ENCODE results near the gene TXNRD2.
"Not testable (repeated sequence)": the region's sequence is repeated elsewhere in the genome, so short reads cannot be mapped to it uniquely, and the experiment has no call there.

Gene TXNRD2

DNA sequence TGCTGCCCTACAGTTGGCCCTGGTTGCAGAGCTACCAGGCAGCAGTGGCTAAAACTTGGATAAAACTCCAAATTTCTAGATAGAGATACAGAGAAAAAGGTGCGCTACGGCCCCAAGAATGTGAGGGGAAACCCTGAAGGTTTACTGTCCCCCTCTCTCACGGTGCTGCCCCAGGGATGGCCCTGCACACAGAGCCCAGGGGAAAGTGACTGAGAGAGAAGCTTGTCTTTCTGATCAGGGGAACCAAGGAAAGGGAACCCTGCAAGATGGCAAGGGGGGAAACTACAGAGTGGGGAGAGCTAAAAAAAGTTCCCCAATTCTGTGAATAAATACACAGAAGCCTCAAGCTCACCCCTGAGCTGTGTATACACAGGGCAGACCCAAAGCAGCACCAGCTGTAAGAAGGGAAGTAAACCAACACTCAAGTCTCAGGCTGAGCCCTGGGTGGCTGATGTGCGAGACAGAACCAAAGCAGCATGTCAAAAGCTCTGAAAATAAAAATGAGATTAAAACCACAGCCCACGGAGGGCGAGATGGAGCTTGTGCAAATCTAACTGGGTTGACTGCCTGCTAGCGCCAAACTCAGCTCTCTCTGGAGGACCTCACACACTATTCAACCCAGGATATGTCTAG, 109.0 kb downstream of the TXNRD2 start:
- DNase-seq (ENCODE audit: low spot score): no peak

DNA sequence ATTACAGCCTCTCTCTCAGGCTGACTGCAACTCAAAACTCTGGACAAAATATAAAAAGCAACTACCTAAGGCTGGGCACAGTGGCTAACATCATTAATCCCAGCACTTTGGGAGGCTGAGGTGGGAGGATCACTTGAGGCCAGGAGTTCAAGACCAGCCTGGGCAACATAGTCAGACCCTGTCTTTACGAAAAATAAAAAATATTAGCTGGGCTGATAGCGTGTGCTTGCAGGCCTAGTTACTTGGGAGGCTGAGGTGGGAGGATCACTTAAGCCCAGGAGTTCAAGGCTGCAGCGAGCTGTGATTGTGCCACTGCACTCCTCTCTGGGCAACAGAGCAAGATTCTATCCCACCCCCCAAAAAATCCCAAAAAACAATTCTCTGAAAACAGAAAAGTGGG, 109.6 kb downstream of the TXNRD2 start:
- H3K27ac ChIP-seq; H3K4me3 ChIP-seq; DNase-seq (ENCODE audit: low spot score): not testable (repeated sequence)

More for the DNA sequence above, 109.0 kb downstream of the TXNRD2 start:
- no peak overlapping the region for H3K27ac ChIP-seq
- no peak overlapping the region for H3K4me3 ChIP-seq
- TF ChIP-seq, protein P1, sequence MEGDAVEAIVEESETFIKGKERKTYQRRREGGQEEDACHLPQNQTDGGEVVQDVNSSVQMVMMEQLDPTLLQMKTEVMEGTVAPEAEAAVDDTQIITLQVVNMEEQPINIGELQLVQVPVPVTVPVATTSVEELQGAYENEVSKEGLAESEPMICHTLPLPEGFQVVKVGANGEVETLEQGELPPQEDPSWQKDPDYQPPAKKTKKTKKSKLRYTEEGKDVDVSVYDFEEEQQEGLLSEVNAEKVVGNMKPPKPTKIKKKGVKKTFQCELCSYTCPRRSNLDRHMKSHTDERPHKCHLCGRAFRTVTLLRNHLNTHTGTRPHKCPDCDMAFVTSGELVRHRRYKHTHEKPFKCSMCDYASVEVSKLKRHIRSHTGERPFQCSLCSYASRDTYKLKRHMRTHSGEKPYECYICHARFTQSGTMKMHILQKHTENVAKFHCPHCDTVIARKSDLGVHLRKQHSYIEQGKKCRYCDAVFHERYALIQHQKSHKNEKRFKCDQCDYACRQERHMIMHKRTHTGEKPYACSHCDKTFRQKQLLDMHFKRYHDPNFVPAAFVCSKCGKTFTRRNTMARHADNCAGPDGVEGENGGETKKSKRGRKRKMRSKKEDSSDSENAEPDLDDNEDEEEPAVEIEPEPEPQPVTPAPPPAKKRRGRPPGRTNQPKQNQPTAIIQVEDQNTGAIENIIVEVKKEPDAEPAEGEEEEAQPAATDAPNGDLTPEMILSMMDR (IDR thresholded peaks at IDR 0.05): no peak

DNA sequence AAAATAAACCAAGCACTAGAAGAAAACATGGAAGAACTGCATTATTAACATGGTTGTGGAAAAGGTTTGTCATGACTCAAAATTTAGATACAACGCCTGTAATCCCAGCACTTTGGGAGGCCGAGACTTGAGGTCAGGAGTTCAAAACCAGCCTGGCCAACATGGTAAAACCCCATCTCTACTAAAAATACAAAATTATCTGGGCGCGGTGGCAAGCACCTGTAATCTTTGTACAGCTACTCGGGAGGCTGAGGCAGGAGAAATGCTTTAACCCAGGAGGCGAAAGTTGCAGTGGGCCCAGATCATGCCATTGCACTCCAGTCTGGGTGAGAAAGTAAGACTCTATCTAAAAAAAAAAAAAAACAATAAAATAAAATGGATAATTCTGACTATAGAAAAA, 110.6 kb downstream of the TXNRD2 start:
- TF ChIP-seq, protein P1 (IDR thresholded peaks at IDR 0.05): no peak
- DNase-seq (ENCODE audit: low spot score): no peak
- no peak overlapping the region for H3K27ac ChIP-seq
- H3K4me3 ChIP-seq: no peak overlapping the region

DNA sequence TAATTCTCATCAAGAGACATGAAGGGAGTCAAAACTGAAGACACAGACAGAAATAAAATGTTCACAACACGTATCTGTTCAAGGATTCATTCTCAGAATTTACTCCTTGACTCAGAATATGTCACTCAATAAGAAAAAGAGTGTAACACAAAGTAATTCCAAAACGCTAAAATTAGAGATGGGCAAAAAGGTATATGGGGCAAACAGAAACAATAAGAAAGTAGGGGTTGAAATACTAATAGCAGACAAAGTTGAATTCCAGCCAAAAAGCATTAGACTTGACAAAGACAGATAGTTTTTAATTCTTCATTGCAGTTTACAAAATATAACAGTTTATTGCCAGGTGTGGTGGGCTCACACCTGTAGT, 113.6 kb downstream of the TXNRD2 start:
- TF ChIP-seq, protein P1 (IDR thresholded peaks at IDR 0.05): no peak
- no peak for DNase-seq (ENCODE audit: low spot score)
- Histone ChIP-seq H3K4me3 (no peak overlapping the region), H3K27ac (no peak overlapping the region)

DNA sequence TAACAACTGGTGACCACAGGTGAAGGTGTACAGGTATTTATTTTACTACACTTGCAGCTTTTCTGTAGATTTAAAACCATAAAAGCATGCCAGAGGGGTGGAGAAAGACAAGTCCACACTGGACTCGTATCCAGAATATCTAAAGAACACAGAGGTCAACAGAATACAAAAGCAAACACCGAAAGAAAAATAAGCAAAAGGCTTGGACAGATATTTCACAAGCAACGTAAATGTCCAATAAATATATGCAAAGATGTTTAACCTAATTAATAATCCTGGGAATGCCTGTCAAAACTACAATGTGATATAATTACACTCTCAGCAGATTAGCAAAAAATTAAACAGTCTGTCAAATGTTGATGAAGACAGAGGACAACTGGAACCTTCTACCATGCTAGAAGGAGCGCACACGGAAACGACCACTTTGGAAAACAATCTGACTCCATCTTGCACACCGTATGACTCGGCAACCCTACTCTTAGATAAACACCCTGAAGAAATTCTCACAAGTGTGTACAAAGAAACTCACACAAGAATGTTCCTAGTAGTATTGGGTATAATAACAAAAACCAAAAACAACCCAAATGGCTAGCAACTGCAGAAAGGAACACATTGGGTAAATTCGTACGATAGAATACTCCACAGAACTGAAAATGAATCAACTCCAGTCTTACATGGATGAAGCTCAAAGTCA, 114.1 kb downstream of the TXNRD2 start:
- TF ChIP-seq, protein P1 (IDR thresholded peaks at IDR 0.05): no peak
- no peak overlapping the region for H3K27ac ChIP-seq
- DNase-seq (ENCODE audit: low spot score): no peak
- H3K4me3 ChIP-seq: no peak overlapping the region

DNA sequence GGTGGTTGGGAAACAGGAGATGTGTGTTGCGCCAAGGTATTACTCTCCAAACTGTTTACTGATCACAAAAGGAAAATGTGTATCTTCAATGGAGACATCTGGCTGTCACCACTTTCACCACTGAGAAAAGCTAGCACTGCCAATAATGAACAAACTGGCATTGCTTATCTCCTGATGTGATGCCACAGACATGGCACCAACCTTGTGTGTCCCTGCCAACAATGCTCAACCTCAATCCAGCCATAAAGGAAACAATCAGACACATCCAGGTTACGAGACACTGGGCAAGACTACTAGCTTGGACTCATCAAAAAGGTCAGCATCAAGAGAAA, 115.0 kb downstream of the TXNRD2 start:
- no peak overlapping the region for H3K27ac ChIP-seq
- no peak for DNase-seq (ENCODE audit: low spot score)
- no peak overlapping the region for H3K4me3 ChIP-seq
- TF ChIP-seq, protein P1 (IDR thresholded peaks at IDR 0.05): no peak

DNA sequence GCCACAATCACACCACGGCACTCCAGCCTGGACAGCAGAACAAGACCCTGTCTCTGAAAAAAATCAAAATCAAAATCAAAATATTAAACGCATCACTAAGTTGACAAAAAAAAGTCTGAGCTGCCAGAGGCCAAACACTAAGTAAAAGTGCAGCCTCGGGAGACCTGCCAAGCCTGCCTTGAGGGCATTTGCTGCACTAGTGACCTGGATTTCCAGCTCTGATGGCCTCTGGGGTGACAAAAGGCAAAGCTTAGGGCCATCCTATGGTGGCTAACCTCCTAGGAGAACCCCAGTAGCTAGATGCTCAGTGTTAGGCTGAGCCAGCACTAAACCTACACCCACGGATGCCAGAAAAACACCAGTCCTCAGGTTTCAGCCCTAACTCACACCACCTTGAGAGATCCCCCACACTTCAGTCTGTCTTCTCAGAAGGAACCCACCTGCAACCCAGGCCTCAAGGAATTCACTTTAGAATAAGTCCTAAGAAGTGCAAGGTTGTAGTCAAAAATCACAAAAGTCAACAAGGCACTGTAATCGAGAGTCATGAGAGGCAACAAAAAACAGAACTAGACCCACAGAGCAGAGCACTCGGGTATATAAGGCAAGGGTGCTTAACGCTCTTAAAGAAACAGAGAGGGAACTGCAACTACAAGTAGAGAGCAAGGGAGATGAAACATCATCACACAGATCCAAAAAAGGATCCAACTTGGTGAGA, 115.6 kb downstream of the TXNRD2 start:
- no peak overlapping the region for H3K27ac ChIP-seq
- no peak overlapping the region for H3K4me3 ChIP-seq
- TF ChIP-seq, protein P1 (IDR thresholded peaks at IDR 0.05): no peak
- DNase-seq (ENCODE audit: low spot score): peak; percentile 60

All from coronary artery (tissue), 2 donors.